Stimulated activated naive CD8-positive, alpha-beta T cell treated with anti-CD3 and anti-CD28 coated beads, Interleukin-15, Interleukin-2, amounts not matched to agents 100 ng/mL and 50 ng/mL, for 24 hours (primary cell): ENCODE measurements around the gene RAB19.

Experiments
- H3K27ac Mint-ChIP-seq: one replicate; pipeline ENCODE4 v1.8.0; 2021; ENCODE audit warnings: mild to moderate bottlenecking, mixed read lengths
- H3K27me3 Mint-ChIP-seq: one replicate; pipeline ENCODE4 v1.8.0; 2021; ENCODE audit warnings: mixed read lengths
- H3K36me3 Mint-ChIP-seq: one replicate; pipeline ENCODE4 v1.8.0; 2021; ENCODE audit warnings: low read depth, mixed read lengths
- H3K4me1 Mint-ChIP-seq: one replicate; pipeline ENCODE4 v1.8.0; 2021; ENCODE audit warnings: low read depth, mixed read lengths
- H3K4me3 Mint-ChIP-seq: one replicate; pipeline ENCODE4 v1.8.0; 2021; ENCODE audit warnings: mild to moderate bottlenecking, mixed read lengths
- H3K9me3 Mint-ChIP-seq: one replicate; pipeline ENCODE4 v1.8.0; 2021; ENCODE audit warnings: mixed read lengths

RAB19 gene

GRCh38 chr7:140454657-140455015 lies 50.8 kb downstream of the RAB19 start:
- Mint-ChIP-seq H3K27me3 (no peaks in the 10 kb centered on the region), H3K4me3 (no peak overlapping the region), H3K4me1 (peaks cover 38% of the 10 kb centered on the region), H3K36me3 (peaks cover 66% of the 10 kb centered on the region), H3K9me3 (no peaks in the 10 kb centered on the region), H3K27ac (peak overlapping the region; percentile 47)

GRCh38 chr7:140455743-140456142 lies 51.9 kb downstream of the RAB19 start:
- no peaks in the 10 kb centered on the region for H3K9me3 Mint-ChIP-seq
- H3K27ac Mint-ChIP-seq = no peak overlapping the region
- H3K27me3 Mint-ChIP-seq = no peaks in the 10 kb centered on the region
- peaks cover 70% of the 10 kb centered on the region for H3K36me3 Mint-ChIP-seq
- peaks cover 29% of the 10 kb centered on the region for H3K4me1 Mint-ChIP-seq
- no peak overlapping the region for H3K4me3 Mint-ChIP-seq

DNA sequence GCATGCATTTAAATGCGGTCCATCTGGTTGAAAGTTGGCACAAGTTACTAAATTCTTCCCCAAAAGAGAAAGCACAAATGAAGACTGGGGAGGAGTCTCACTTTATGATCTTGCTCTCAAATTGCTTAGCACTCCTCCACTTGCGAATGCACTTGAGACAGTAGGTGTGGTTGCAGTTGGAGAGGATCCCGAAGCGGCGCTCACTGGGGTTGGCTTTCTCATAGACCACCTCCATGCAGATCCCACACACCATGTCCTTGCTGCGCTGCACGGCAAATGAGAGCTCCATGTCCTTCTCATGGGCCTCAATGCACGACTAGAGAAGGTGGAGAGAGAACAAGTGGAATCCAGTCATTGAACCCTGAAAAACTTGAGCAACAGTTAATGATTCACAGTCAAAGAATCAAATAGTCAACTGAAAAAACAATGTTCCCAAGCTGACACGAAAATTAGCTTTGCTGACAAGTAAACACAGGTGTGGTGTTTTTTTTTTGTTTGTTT lies 52.7 kb downstream of the RAB19 start:
- Mint-ChIP-seq H3K4me1 (peaks cover 25% of the 10 kb centered on the region), H3K36me3 (peaks cover 77% of the 10 kb centered on the region), H3K27me3 (no peaks in the 10 kb centered on the region), H3K4me3 (no peak overlapping the region), H3K9me3 (no peaks in the 10 kb centered on the region), H3K27ac (no peak overlapping the region)

- Mint-ChIP-seq H3K36me3 (peaks cover 67% of the 10 kb centered on the region), H3K27me3 (no peaks in the 10 kb centered on the region), H3K4me3 (no peak overlapping the region), H3K4me1 (peaks cover 25% of the 10 kb centered on the region), H3K27ac (peak overlapping the region; percentile 31), H3K9me3 (no peaks in the 10 kb centered on the region)
Observed at GRCh38 chr7:140458201-140458600, 54.3 kb downstream of the RAB19 start.

GRCh38 chr7:140458916-140459315 lies 55.1 kb downstream of the RAB19 start:
- peaks cover 27% of the 10 kb centered on the region for H3K4me1 Mint-ChIP-seq
- peaks cover 60% of the 10 kb centered on the region for H3K36me3 Mint-ChIP-seq
- H3K27ac Mint-ChIP-seq = no peak overlapping the region

DNA sequence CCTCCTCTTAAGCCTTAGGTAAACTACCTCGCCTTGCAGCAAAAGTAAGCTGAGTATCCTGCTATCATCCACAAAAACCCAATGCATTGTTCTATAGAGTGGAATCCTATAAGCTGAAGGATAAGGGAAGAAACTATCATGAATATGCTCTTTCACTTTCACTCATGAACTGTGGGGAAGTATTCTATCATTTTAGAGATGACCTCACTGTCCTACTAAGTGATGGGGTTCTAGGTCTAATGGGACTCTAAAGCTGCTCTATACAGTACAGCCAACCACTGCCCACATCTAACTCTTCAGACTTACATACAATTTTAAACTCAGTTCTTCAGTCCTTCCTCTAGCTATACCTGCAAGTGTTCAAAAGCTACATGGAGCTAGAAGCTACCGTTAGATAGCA lies 59.3 kb downstream of the RAB19 start:
- Mint-ChIP-seq H3K36me3 (peaks cover 32% of the 10 kb centered on the region), H3K4me3 (no peak overlapping the region), H3K27ac (no peak overlapping the region), H3K27me3 (no peaks in the 10 kb centered on the region), H3K9me3 (no peaks in the 10 kb centered on the region), H3K4me1 (peaks cover 14% of the 10 kb centered on the region)

More at GRCh38 chr7:140458916-140459315, 55.1 kb downstream of the RAB19 start:
- H3K4me3 Mint-ChIP-seq = no peak overlapping the region
- H3K27me3 Mint-ChIP-seq = no peaks in the 10 kb centered on the region
- H3K9me3 Mint-ChIP-seq = no peaks in the 10 kb centered on the region

DNA sequence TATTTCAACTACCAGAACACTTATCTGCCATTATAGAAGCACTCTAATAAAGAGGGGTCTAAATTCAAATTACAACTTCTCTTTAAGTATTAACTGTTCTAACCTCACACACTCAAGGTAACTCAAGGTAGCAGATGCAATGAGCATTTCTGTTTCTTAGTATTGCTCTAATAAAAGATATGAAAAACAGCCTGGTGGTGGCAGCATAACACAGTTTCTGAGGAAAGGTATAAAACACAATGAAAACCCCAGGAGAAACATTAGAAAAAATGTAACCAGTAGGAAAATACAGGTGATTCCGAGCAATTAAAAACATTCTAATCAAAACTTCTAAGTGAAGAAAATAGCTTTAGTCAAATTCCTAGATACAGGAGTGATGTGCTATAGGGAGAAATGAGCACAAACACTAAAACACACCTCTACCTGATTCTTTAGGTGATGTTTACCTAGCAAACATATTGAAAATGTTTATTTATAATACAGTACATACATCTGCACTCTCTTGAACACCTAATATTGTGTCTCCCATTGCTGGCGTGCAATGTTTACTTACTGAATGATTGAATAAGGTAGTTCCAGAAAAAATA lies 72.0 kb downstream of the RAB19 start:
- Mint-ChIP-seq H3K4me3 (no peak overlapping the region), H3K27me3 (no peaks in the 10 kb centered on the region), H3K9me3 (no peaks in the 10 kb centered on the region), H3K4me1 (peaks cover 43% of the 10 kb centered on the region), H3K27ac (no peak overlapping the region), H3K36me3 (peaks cover 4% of the 10 kb centered on the region)

DNA sequence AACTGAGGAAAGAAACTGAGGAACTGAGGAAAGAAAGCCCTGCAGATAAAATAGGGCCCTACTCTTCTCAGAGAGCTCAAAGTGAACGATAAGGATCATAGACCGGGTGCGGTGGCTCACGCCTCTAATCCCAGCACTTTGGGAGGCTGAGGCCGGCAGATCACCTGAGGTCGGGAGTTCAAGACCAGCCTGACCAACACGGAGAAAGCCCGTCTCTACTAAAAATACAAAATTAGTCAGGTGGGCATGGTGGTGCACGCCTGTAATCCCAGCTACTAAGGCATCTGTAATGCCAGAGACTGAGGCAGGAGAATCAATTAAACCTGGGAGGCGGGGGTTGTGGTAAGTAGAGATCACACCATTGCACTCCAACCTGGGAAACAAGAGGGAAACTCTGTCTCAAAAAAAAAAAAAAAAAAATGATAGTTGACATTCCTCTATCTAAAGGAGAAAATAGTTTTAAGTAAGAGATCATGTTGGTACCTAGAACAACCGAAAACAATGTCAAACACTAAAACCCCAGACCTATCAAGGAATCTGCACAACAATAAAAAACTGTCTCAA lies 72.9 kb downstream of the RAB19 start:
- Mint-ChIP-seq H3K4me1 (peaks cover 40% of the 10 kb centered on the region), H3K27me3 (no peaks in the 10 kb centered on the region), H3K36me3 (peaks cover 1% of the 10 kb centered on the region), H3K9me3 (no peaks in the 10 kb centered on the region), H3K27ac (peak overlapping the region; percentile 72), H3K4me3 (peak overlapping the region; percentile 87)
